ENCODE measurements around the gene NARS2.

NARS2 gene

GRCh38 chr11:78438298-78438975, 136.2 kb downstream of the NARS2 start:
- no peak for DNase-seq (ENCODE audit: low read depth in 3 of 3)

GRCh38 chr11:78432956-78433355, 141.7 kb downstream of the NARS2 start:
- DNase-seq (ENCODE audit: low read depth in 3 of 3) = no peak

- no peak for DNase-seq (ENCODE audit: low read depth in 3 of 3)
Measured at GRCh38 chr11:78432058-78432515, 142.6 kb downstream of the NARS2 start.

- no peak for DNase-seq (ENCODE audit: low read depth in 3 of 3)
Measured at GRCh38 chr11:78429660-78430059, 145.0 kb downstream of the NARS2 start.

GRCh38 chr11:78429209-78429608, 145.5 kb downstream of the NARS2 start:
- no peak for DNase-seq (ENCODE audit: low read depth in 3 of 3)

- DNase-seq (ENCODE audit: low read depth in 3 of 3) = no peak
Measured at GRCh38 chr11:78428773-78429172, 145.9 kb downstream of the NARS2 start.

GRCh38 chr11:78428266-78428636, 146.4 kb downstream of the NARS2 start:
- no peak for DNase-seq (ENCODE audit: low read depth in 3 of 3)

- no peak for DNase-seq (ENCODE audit: low read depth in 3 of 3)
Measured at GRCh38 chr11:78427615-78428265, 146.9 kb downstream of the NARS2 start.

- no peak for DNase-seq (ENCODE audit: low read depth in 3 of 3)
Measured at GRCh38 chr11:78426845-78427244, 147.8 kb downstream of the NARS2 start.

GRCh38 chr11:78425399-78426070, 149.1 kb downstream of the NARS2 start:
- DNase-seq (ENCODE audit: low read depth in 3 of 3) = no peak

- no peak for DNase-seq (ENCODE audit: low read depth in 3 of 3)
Measured at GRCh38 chr11:78424334-78425270, 150.1 kb downstream of the NARS2 start.

GRCh38 chr11:78423241-78423640, 151.4 kb downstream of the NARS2 start:
- no peak for DNase-seq (ENCODE audit: low read depth in 3 of 3)

GRCh38 chr11:78420796-78421209, 153.9 kb downstream of the NARS2 start:
- DNase-seq (ENCODE audit: low read depth in 3 of 3) = peak in 2 of 3 donors; percentile 35 to 49

- peak in 1 of 3 donors; percentile 44 for DNase-seq (ENCODE audit: low read depth in 3 of 3)
Measured at GRCh38 chr11:78420255-78420764, 154.4 kb downstream of the NARS2 start.

GRCh38 chr11:78419327-78419726, 155.3 kb downstream of the NARS2 start:
- no peak for DNase-seq (ENCODE audit: low read depth in 3 of 3)

GRCh38 chr11:78418584-78419211, 156.0 kb downstream of the NARS2 start:
- no peak for DNase-seq (ENCODE audit: low read depth in 3 of 3)

GRCh38 chr11:78417888-78418583, 156.6 kb downstream of the NARS2 start:
- peak; percentile 30 to 61 (median 32) for DNase-seq (ENCODE audit: low read depth in 3 of 3)

- DNase-seq (ENCODE audit: low read depth in 3 of 3) = no peak
Measured at GRCh38 chr11:78417175-78417887, 157.3 kb downstream of the NARS2 start, which contains the start of gene GAB2. GAB2 (minus strand) TSS chr11:78417820; CDS start chr11:78417720, 100 bp downstream.
